ENCODE measurements around the gene RAVER1. TPM values are rescaled to one million over a fixed set of nuclear protein-coding genes. Genes with fewer than 3 reads are reported as not detected.

RAVER1 gene
- total and polyA plus RNA-seq, 2 donors (not counting 3 experiments of a cell fraction or from before 2014, with no cell fraction given), result 5.2 to 47.6 TPM

DNA sequence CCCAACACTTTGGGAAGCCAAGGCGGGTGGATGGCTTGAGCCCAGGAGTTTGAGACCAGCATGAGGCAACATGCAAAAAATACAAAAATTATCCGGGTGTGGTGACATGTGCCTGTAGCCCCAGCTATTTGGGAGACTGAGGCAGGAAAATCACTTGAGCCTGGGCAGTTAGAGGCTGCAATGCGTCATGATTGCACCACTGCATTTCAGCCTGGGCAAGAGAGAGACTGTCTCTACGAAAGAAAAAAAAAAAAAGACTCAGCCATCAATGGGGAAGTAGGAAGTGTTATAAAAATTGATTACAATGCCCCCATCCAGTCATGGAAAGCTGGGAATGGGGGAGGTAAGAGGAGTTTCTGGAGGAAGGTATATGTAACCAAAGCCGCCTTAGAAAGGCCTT, 41.6 kb upstream of the RAVER1 start:
- BruUV-seq (replicated peaks), result no TSS peak
- TF ChIP-seq, protein P1, sequence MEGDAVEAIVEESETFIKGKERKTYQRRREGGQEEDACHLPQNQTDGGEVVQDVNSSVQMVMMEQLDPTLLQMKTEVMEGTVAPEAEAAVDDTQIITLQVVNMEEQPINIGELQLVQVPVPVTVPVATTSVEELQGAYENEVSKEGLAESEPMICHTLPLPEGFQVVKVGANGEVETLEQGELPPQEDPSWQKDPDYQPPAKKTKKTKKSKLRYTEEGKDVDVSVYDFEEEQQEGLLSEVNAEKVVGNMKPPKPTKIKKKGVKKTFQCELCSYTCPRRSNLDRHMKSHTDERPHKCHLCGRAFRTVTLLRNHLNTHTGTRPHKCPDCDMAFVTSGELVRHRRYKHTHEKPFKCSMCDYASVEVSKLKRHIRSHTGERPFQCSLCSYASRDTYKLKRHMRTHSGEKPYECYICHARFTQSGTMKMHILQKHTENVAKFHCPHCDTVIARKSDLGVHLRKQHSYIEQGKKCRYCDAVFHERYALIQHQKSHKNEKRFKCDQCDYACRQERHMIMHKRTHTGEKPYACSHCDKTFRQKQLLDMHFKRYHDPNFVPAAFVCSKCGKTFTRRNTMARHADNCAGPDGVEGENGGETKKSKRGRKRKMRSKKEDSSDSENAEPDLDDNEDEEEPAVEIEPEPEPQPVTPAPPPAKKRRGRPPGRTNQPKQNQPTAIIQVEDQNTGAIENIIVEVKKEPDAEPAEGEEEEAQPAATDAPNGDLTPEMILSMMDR (IDR thresholded peaks at IDR 0.05; ENCODE audit: extremely low read depth in 1 of 2, insufficient read depth in 1 of 2, low read depth in 1 of 2, low read length in 2 of 2), result no peak
- TF ChIP-seq POLR2A (IDR thresholded peaks at IDR 0.05; ENCODE audit: low read depth, low read length) (no peak), POLR2AphosphoS5 (IDR thresholded peaks at IDR 0.05; ENCODE audit: insufficient read depth, low read depth, low read length) (no peak), MYC (IDR thresholded peaks at IDR 0.05; ENCODE audit: low read depth, low read length) (no peak), JUN (IDR thresholded peaks at IDR 0.05; ENCODE audit: borderline replicate concordance, insufficient read depth, insufficient read length, low read depth) (no peak), FOS (IDR thresholded peaks at IDR 0.05; ENCODE audit: borderline replicate concordance, insufficient read depth, low read length) (no peak), GATA2 (IDR thresholded peaks at IDR 0.05; ENCODE audit: insufficient read depth, insufficient read length, low read depth, low read length) (no peak), EZH2 (IDR thresholded peaks at IDR 0.05; ENCODE audit: borderline replicate concordance, low read depth, low read length, severe bottlenecking) (no peak)
- TF ChIP-seq, protein P2, sequence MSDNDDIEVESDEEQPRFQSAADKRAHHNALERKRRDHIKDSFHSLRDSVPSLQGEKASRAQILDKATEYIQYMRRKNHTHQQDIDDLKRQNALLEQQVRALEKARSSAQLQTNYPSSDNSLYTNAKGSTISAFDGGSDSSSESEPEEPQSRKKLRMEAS (IDR thresholded peaks at IDR 0.05; ENCODE audit: insufficient read depth, insufficient read length), result no peak
- dilution Hi-C loops (cut with MboI; ENCODE audit: extremely low pct_ligation_motif_present, low sequenced_read_pairs), result no loop called here

More for the DNA sequence above, 41.6 kb upstream of the RAVER1 start:
- intact Hi-C loops (cut with micrococcal nuclease), result no loop called here
- no peak overlapping the region for H3K27ac ChIP-seq (ENCODE audit: insufficient read depth, low read depth, low read length)
- POLR2A ChIA-PET, result no interaction called here
- peaks cover 6% of the 10 kb centered on the region for H3K79me2 ChIP-seq (ENCODE audit: control insufficient read depth, insufficient read depth, low read length)
- H3K27me3 ChIP-seq (ENCODE audit: control insufficient read depth in 2 of 2, insufficient read depth in 2 of 2, low read length in 2 of 2), result no peaks in the 10 kb centered on the region
- H3K4me2 ChIP-seq (ENCODE audit: insufficient read depth, low read length), result no peak overlapping the region
- H4K20me1 ChIP-seq (replicated peaks; ENCODE audit: control insufficient read depth, extremely low read depth, insufficient read depth, low read length), result no peaks in the 10 kb centered on the region
- peaks cover 0 to 9% of the 10 kb centered on the region in 2 experiments for H3K36me3 ChIP-seq (ENCODE audit: control insufficient read depth in 2 of 2, extremely low read depth in 1 of 2, insufficient read depth in 2 of 2, low read length in 2 of 2)
- no peak overlapping the region for H3K4me3 ChIP-seq (replicated peaks in 1 of 3; ENCODE audit: insufficient read depth in 1 of 3, low read depth in 1 of 3, low read length in 3 of 3)
- H3K9me3 ChIP-seq (replicated peaks; ENCODE audit: control insufficient read depth, insufficient read depth, low read length), result no peaks in the 10 kb centered on the region
- H2AFZ ChIP-seq (ENCODE audit: low read depth, low read length), result no peak overlapping the region
- H3K9me1 ChIP-seq (replicated peaks; ENCODE audit: control insufficient read depth, extremely low read depth, insufficient read depth, low read length), result no peaks in the 10 kb centered on the region
- CTCF ChIA-PET, result interaction anchor here (0.6 to 2.2 kb wide), 2 partner anchors 97 to 116 kb away, joined by 3 to 6 read pairs; no protein-coding TSS in a partner anchor
- peaks cover 6% of the 10 kb centered on the region for H3K4me1 ChIP-seq (ENCODE audit: control insufficient read depth, extremely low read depth, insufficient read depth, low read length)
- DNase-seq (ENCODE audit: low read depth, low spot score), result no peak
- no peak for FAIRE-seq
- H3K9ac ChIP-seq (replicated peaks; ENCODE audit: extremely low read depth, insufficient read depth, low read length), result no peak overlapping the region

Measured in endothelial cell of umbilical vein (primary cell).